NT2/D1 (cell line): ENCODE results near the gene PCSK7.

Experiments
- YY1 ChIP-seq: IDR thresholded peaks from 2 replicates; pipeline ENCODE4 v1.6.1; 2011; ENCODE audit not compliant: insufficient read length, insufficient read depth
- ZNF274 ChIP-seq: IDR thresholded peaks from 2 replicates; pipeline ENCODE4 v1.6.1; 2011; ENCODE audit warnings: mild to moderate bottlenecking, low read depth, low read length

DNA sequence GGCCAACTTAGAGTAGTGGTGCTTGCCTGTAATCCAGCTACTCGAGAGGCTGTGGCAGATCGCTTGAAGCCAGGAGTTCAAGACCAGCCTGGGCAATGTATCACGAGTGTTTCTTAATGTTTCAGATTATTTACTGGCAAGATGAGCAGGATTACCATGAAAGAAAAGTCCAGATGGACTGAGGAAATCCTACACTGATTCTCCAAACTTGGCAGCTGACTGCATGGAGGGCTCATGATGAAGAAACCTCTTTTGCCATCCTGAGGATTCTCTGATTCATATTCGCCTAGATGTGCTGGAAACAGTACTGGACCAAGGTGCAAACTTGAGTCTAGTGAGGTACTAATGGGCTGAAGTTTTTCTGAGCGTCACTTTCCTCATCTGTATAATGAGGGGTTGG, 56.1 kb downstream of the PCSK7 start:
- TF ChIP-seq YY1 (no peak), ZNF274 (no peak)
